Measurements from ENCODE around the gene NEURL4.

Gene NEURL4

DNA sequence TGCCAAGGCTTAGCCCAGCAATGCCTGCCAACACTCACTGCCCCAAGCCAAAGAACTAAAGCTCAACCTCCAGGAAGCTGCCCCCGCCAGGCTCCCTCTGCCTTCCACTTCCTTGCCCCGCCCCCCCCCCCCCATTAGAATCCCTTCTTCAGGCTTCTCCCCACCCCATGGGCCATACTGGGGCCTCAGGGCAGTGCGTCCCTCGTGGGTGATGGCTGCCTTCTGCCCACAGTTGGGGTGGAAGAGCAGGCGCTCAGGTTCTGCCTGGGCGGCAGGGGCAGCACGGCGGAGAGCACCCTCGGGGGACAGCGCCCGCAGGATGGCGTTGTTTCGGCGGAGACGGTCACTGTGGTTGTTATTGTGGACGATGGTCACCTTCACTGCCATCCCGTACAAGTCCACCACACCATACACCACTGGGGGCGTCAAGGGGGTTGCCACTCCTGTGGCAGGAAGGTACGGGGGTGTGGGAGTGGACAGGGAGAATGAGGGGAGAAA, 4.1 kb downstream of the NEURL4 start:
- Histone ChIP-seq H3K9me3 (ENCODE audit: insufficient read depth, low read length, severe bottlenecking) (no peaks in the 10 kb centered on the region), H3K9ac (ENCODE audit: low read depth, low read length) (no peak overlapping the region), H3K4me1 (ENCODE audit: insufficient read depth, low read length) (peaks cover 25% of the 10 kb centered on the region), H4K20me1 (ENCODE audit: insufficient read depth, low read length) (no peaks in the 10 kb centered on the region; the same call in 1 of the 2 replicates), H3K36me3 (ENCODE audit: insufficient read depth, low read length) (peaks cover 75% of the 10 kb centered on the region), H3K4me2 (ENCODE audit: insufficient read depth, low read length) (no peak overlapping the region), H3K27me3 (ENCODE audit: insufficient read depth, low read length, poor library complexity) (no peaks in the 10 kb centered on the region), H3K79me2 (ENCODE audit: insufficient read depth, low read length) (peaks cover 32% of the 10 kb centered on the region), H3K4me3 (ENCODE audit: low read depth in 1 of 2, low read length in 2 of 2) (no peak overlapping the region), H2AFZ (ENCODE audit: low read depth, low read length) (no peak overlapping the region), H3K27ac (ENCODE audit: low read length) (no peak overlapping the region)
- ATAC-seq (ENCODE audit: insufficient read depth, low read depth) (no peak), DNase-seq (no peak)
- no peak for TF ChIP-seq CTCF (IDR thresholded peaks at IDR 0.05; ENCODE audit: borderline replicate concordance, extremely low read depth, low read length, poor library complexity, severe bottlenecking)
- no peak for TF ChIP-seq EZH2 (IDR thresholded peaks at IDR 0.05; ENCODE audit: borderline replicate concordance, low read depth, low read length, severe bottlenecking)

GRCh38 chr17:7324438-7324779, 4.7 kb downstream of the NEURL4 start:
- Histone ChIP-seq H3K4me3 (ENCODE audit: low read depth in 1 of 2, low read length in 2 of 2) (no peak overlapping the region), H3K27me3 (ENCODE audit: insufficient read depth, low read length, poor library complexity) (no peaks in the 10 kb centered on the region), H3K27ac (ENCODE audit: low read length) (no peak overlapping the region), H2AFZ (ENCODE audit: low read depth, low read length) (no peak overlapping the region), H3K79me2 (ENCODE audit: insufficient read depth, low read length) (peaks cover 27% of the 10 kb centered on the region), H3K9me3 (ENCODE audit: insufficient read depth, low read length, severe bottlenecking) (no peaks in the 10 kb centered on the region), H3K9ac (ENCODE audit: low read depth, low read length) (no peak overlapping the region), H3K4me1 (ENCODE audit: insufficient read depth, low read length) (peaks cover 20% of the 10 kb centered on the region), H3K4me2 (ENCODE audit: insufficient read depth, low read length) (no peak overlapping the region), H4K20me1 (ENCODE audit: insufficient read depth, low read length) (no peaks in the 10 kb centered on the region; the same call in 1 of the 2 replicates), H3K36me3 (ENCODE audit: insufficient read depth, low read length) (peaks cover 76% of the 10 kb centered on the region)
- TF ChIP-seq CTCF (IDR thresholded peaks at IDR 0.05; ENCODE audit: borderline replicate concordance, extremely low read depth, low read length, poor library complexity, severe bottlenecking) (no peak), EZH2 (IDR thresholded peaks at IDR 0.05; ENCODE audit: borderline replicate concordance, low read depth, low read length, severe bottlenecking) (no peak)
- ATAC-seq (ENCODE audit: insufficient read depth, low read depth) (no peak), DNase-seq (no peak)

GRCh38 chr17:7323731-7324437, 5.3 kb downstream of the NEURL4 start:
- no peak overlapping the region for H3K4me3 ChIP-seq (ENCODE audit: low read depth in 1 of 2, low read length in 2 of 2)
- H3K4me2 ChIP-seq (ENCODE audit: insufficient read depth, low read length) = no peak overlapping the region
- H3K9me3 ChIP-seq (ENCODE audit: insufficient read depth, low read length, severe bottlenecking) = no peaks in the 10 kb centered on the region
- H3K4me1 ChIP-seq (ENCODE audit: insufficient read depth, low read length) = peaks cover 20% of the 10 kb centered on the region
- peaks cover 22% of the 10 kb centered on the region for H3K79me2 ChIP-seq (ENCODE audit: insufficient read depth, low read length)
- DNase-seq = peak; percentile 33
- H3K36me3 ChIP-seq (ENCODE audit: insufficient read depth, low read length) = peaks cover 79% of the 10 kb centered on the region
- H3K27me3 ChIP-seq (ENCODE audit: insufficient read depth, low read length, poor library complexity) = no peaks in the 10 kb centered on the region
- H3K9ac ChIP-seq (ENCODE audit: low read depth, low read length) = no peak overlapping the region
- TF ChIP-seq CTCF (IDR thresholded peaks at IDR 0.05; ENCODE audit: borderline replicate concordance, extremely low read depth, low read length, poor library complexity, severe bottlenecking) = peak; percentile 67
- no peak for TF ChIP-seq EZH2 (IDR thresholded peaks at IDR 0.05; ENCODE audit: borderline replicate concordance, low read depth, low read length, severe bottlenecking)
- no peak overlapping the region for H3K27ac ChIP-seq (ENCODE audit: low read length)
- no peaks in the 10 kb centered on the region; the same call in 1 of the 2 replicates for H4K20me1 ChIP-seq (ENCODE audit: insufficient read depth, low read length)
- ATAC-seq (ENCODE audit: insufficient read depth, low read depth) = peak; percentile 17; the same call in 1 of the 3 replicates
- H2AFZ ChIP-seq (ENCODE audit: low read depth, low read length) = no peak overlapping the region

Measured in DND-41 (cell line).